ENCODE results near the gene ANKRD63. TPM values are rescaled to one million over a fixed set of nuclear protein-coding genes. Genes with fewer than 3 reads are reported as not detected.

ANKRD63 gene
- total and polyA plus RNA-seq, 2 of the 8 experiments (the other 6 are each of a cell fraction or from before 2014, with no cell fraction given) = 0.18 to 0.26 TPM

- no peak for TF ChIP-seq TBP (IDR thresholded peaks at IDR 0.05; ENCODE audit: low read depth, low read length)
- TF ChIP-seq EGR1 (IDR thresholded peaks at IDR 0.05; ENCODE audit: borderline replicate concordance, low read depth, low read length) = no peak
- TF ChIP-seq SP2 (IDR thresholded peaks at IDR 0.05; ENCODE audit: low read length) = no peak
- no peak for TF ChIP-seq RNF2 (IDR thresholded peaks at IDR 0.05; ENCODE audit: borderline replicate concordance, low read depth, low read length, missing control alignments, poor library complexity, severe bottlenecking)
- no peak for TF ChIP-seq SIRT6 (IDR thresholded peaks at IDR 0.05; ENCODE audit: low read length)
- no peak for TF ChIP-seq GTF2F1 (IDR thresholded peaks at IDR 0.05; ENCODE audit: borderline replicate concordance, low read depth, low read length)
These were observed 48.9 kb downstream of the ANKRD63 start (continued) for GRCh38 chr15:40233727-40234577.

Data from H1 (cell line).